Liver (tissue), 3 donors: ENCODE measurements around the gene BTBD6.

ENCODE experiments used
- CTCF ChIP-seq: fragments of 150-350 bp; IDR thresholded peaks from 2 replicates; pipeline ENCODE4 v1.5.1; 2017; ENCODE audit warnings: improper control_type of control experiment, low read depth, low read length; ENCODE audit not compliant: missing input control
- RAD21 ChIP-seq, 2 donors: IDR thresholded peaks; 2 replicates each; pipeline ENCODE4 v1.6.1; 2016; ENCODE audit warnings: antibody characterized with exemption in 2 of 2, mild to moderate bottlenecking in 2 of 2
- REST ChIP-seq: IDR thresholded peaks from 2 replicates; pipeline ENCODE4 v1.6.1; 2016; ENCODE audit warnings: antibody characterized with exemption, mild to moderate bottlenecking
- TAF1 ChIP-seq: conservative IDR thresholded peaks from 2 replicates; pipeline ENCODE4 v1.6.1; 2016; ENCODE audit warnings: antibody characterized with exemption, mild to moderate bottlenecking
- donor health status: healthy.
- donor health status: healthy.

GRCh38 chr14:105261781-105262180 is 13.4 kb downstream of the BTBD6 start:
- TF ChIP-seq RAD21 (IDR thresholded peaks at IDR 0.05) (no peak), CTCF (no peak), TAF1 (no peak), REST (no peak)
